GM18498 (cell line): ENCODE measurements around the gene SLC2A2.

Experiments
- ATAC-seq: cut with Tn5 transposase; IDR thresholded peaks from one replicate; pipeline ENCODE4 v1.9.1; 2021; ENCODE audit warnings: mild to moderate bottlenecking, moderate library complexity; ENCODE audit not compliant: unreplicated experiment

Gene SLC2A2

DNA sequence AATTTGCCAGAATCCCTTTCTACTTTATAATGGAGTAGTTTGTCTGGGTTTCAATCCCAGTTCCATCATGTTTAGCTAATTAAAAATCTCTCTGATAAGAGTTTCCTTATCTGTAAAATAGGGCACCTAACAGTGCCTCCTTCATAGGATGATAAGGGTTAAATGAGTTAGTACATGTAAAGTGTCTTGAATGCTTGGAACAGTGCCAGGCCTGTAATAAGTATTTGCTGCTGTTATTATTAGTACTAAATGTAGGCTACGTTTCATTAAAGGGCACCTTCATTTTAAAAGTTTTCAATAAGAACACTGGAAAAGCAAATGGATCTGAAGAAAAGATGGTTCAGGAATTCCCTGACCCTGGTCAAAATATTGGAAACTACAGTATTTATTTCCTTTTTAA is 11.8 kb upstream of the SLC2A2 start:
- no peak for ATAC-seq

DNA sequence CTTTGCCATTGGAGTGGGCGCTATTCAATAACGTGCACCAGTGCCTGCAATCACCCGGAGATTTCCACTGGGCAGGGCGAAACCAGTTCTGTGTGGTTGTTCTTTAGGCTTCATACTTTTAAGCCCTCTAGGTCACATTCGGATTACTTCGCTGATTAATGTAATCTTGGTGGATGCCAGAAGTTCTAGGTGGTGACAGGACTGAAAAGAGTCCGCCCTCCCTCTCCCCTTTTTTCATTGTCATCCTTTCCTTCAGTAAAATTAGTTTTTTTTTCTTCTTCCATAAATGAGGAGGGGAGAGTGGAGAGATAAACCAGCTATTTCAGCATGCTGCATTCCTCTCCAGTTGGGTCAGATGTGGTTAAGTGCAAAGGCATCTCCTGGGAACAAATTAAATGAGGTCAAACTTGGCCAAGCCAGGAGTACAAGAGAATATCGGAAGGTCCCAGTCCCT is 2.3 kb upstream of the SLC2A2 start:
- ATAC-seq: no peak

DNA sequence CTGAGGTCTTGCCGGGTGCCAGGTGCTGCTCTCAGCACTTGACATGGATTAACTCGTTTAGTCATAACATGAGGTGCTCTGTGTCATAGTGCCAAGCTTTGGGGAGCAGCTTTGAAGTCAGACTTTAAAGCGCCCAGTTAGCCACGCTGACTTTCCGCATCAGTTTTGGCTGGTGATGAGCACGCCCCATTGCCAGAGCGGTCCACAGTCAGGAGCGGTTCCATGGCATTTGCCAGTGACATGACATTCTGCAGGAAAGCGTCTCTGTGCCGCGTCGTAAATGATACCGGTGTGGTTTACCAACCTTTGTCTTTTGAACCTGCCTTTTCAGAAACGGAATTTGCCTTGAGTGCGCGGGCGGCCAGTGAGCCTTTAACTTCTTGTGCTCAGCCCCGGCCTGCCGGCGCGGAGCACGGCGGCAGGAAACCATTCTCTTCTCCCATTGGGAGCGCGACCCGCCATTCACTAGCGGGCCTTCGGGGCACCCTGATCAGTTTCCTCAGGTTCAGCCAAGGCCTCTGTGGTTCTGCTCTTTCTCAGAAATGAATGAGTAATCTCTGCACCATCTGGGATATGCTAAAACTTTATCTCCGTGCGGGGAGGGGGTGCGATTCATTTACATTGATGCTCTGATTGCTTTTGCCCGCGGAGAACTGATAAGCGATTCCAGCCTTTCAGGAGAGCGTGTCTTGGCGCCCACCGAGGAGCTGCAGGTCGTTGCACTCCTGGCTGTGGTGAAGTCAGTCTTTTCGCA is 1.7 kb upstream of the SLC2A2 start:
- no peak for ATAC-seq

DNA sequence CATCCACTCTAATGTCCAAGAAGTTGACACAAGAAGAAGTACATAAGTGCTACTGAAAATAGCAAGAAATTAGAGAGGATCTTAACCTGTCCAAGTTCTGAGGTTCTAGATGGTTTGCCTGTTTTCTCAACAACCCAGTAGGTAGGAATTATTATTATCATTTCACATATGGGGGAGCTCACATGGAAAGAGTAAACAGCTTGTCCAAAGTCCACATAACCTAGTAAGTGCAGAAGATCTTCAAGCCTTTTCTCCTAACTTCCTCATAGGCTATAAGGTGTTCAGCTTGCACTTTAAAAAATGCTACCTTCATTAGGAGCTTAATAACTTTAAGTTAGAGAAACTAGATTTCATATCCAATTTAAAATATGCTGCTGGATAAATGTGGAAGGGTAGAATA is 3.0 kb downstream of the SLC2A2 start:
- no peak for ATAC-seq

DNA sequence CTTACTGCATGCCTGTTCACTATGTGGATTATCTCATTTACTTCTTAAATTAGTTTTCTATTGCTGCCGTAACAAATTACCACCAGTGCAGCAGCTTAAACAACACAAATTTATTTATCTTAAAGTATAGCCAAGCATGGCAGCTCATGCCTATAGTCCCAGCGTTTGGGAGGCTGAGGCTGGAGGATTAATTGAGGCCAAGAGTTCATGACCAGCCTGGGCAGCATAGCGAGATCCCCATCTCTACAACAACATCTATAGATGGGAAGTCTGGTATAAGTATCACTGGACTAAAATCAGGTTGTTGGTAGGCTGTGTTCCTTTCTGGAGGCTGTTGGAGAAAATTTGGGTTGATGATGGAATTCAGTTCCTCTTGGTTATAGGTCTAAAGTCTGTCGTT is 5.1 kb downstream of the SLC2A2 start:
- ATAC-seq: no peak

DNA sequence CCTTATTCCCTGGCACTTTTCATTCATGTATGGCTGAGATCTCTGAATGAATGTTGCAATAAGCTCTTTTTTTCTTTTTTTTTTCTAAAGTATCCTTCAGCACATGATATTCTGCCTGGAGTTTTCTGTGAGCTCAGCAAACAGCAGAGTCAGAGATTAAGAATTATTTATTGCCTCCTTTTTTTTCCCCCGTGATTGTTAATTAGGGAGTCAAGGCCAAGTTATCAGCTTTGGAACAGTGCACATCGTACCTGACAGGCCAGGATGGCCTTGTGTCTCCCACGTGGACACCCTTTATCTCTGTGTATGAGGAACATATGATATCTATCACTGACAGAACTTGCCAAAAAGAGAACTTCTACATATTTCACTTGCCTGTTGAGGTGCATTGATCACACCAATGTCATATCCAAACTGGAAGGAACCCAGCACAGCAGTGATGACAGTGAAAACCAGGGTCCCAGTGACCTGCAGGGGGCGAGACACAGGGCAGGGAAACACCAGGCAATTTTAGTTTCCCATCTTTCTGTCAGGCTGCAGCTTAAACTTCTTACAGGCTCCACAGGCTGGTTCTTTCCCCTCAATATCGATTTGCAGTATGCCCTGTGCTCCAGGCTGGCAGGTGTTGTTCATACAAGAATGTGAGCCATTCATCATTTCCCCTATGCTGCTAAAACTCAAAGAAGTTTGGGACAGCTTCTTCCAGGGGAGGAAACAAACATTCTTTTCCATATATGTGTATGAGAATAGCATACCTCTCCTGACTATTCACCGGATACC is 8.2 kb downstream of the SLC2A2 start:
- ATAC-seq: no peak

DNA sequence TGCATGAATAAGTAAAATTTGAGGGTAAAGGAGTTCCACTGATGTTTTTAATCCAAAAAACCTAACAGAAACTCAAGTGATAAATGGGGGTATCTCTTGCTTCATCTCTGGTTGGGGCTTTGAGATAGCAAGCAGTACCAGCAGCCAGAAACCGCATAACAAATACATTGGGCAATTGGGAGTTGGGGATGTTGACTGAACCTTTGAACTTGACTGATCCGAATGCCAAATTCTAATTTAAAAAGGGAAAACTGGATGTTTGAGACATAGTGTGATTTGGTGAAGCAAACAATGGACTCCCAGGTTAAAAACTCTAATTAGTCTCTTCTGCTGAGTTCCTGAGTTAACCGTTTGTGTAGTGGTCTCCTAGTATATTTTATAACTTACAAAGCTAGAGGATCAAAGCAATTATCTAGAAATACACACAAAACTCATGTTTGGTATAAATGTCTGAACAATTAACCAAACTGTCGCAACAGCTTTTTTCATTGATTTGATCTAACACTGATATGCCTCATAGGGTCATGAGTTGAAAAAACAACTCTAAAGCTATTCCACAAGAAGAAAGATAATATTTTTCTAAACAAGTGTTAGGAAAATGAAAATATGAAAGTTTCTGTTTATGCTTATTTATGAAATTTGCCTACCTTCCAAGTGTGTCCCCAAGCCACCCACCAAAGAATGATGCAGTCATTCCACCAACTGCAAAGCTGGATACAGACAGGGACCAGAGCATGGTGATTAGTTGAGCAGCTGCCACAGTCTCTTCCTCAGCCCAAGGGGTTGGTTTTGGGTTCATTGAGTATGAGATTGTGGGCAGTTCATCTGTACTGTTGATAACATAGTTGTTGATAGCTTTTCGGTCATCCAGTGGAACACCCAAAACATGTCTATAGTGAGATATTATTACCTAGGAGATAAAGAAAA is 12.4 kb downstream of the SLC2A2 start:
- ATAC-seq: no peak

DNA sequence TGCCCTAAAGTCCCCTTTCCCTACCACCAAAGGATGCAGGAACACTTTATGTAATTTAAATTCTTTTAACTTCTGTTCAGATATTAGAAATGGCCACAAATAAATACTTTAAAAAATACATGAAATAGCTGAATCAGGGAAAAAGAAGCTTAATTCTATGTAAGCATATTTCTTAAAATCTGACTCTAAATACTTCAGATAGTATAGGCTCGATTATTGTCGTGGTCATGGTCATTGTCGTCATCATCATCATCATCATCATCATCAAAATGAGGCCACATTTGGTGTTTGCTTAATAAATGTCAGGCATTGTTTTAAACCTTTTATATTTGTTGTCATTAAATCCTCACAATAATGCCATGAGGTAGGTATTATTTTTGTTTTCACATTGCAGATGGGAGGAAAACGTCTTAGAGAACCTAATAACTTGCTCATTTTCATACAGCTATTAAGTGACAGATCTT is 14.6 kb downstream of the SLC2A2 start:
- ATAC-seq: no peak

DNA sequence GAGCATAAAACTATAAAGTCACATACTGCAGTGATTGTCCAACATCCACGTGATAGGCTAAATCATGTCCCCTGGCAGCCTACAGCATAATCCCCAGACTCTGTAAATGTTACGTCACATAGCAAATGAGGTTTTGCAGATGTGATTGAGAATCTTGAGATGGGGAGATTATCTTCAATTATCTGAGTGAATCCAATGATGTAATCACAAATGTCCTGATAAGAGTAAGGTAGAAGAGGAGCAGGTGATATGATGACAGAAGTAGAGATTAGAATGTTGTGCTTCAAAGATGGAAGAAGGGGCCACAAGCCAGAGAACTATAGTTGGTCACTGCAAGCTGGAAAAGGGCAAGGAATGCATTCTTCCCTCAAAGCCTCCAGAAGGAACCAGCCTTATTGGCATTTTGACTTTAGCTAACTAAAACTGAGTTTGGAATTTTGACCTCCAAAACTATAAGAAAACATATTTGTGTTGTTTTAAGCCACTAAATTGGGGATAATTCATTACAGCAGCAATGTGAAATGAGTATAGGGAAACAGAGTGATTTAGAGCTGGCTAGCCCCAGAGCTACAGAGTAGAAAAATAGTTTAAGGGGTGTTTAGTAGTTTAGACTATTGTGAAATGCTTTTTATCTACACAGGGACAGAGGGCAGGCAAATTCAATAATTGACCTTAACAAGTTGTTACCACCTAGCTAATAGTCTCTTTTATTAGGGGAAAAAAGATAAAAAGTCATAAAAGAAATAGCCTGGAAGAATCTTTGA is 15.2 kb downstream of the SLC2A2 start:
- no peak for ATAC-seq

DNA sequence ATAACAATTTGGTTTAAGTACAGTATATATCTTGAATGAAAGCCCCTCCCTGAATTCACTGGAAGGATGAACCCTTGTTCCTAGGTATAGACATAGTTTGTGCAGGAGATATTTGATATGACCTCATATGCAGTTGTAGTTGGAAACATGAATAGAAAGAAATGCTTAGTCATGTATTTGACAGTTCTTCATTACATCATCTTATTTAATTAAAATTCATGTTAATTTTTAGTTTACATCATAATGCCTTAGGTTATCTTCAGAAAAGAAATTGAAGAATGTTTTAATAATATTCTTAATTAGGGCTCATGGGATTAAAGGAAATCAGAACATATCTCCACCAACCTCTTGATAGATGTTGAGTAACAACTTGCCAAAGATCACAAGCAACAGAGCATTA is 19.2 kb downstream of the SLC2A2 start:
- no peak for ATAC-seq

DNA sequence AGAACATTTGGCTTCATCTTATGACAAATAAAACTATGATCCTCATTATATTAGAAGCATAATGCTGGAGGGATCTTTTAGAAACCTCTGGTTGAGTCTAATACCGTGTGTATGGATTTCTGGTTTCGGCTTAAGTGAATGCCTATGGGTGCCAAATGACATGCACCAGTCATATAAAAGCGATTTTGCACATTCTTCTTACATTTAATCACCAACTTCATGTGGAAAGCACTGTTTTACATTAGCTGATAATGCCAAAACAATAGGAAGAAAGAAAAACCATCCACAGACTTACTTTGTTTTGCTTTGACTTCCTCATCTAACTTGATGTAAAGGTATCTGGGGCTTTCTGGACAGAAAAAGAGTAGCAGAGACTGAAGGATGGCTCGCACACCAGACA is 20.9 kb downstream of the SLC2A2 start:
- ATAC-seq: no peak

DNA sequence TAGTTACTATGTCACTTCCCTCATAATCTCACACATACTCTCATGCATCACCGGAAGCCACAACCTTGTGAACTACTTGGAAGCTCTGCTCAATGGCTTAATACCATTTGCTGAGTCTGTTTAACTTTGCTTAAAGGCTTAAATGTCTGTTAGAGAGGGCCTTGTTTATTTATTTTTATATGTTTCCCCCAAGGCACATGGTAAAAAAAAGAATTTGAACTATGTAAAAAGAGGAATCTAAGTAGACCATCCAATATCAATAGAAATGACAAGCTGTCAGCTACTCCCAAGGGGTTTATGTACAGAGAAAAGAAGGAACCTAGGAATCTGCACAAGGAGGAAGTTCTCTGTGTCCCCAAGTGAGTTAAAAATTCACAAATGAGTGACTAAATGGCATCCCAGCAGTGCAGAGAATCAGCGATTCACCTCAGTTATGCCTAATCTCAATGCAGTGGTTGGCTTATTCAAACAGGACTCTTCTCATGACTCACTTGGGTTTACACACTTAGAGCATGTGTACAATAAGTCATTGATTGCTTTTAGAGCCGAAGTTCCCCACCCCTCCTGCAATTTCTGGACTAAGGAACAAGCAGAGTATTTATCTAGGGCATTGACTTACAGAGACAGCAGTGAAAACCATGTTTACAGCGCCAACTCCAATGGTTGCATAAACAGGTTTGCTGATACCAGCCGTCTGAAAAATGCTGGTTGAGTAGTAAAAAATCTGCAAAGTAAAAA is 24.4 kb downstream of the SLC2A2 start:
- ATAC-seq: no peak

DNA sequence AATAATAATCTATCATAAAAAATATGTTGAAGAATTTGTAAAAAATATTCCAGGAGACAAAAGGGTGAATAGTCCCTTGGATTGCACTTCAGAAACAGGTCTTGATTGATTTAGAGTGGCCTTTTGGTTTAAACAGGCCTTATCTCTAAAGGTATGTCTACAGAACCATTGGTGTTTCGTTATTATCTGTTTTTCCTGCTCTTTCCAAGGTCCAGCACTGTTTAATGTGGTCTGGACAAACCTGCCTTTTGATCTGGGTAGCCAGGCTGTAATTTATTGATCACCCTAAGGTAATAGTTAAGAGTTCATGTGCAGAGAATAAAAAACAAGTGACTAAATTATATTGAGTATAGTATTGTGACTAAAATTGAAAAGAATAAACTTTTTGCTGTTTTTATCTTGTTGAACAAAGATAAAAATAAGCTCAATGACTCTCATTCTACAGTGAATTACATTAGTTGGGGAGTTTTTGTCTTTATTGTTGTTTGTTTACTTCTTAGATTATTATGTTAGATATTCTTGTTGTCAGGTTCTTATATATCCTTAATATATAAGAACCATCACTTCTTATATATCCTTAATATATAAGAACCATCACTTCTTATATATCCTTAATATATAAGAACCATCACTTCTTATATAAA is 25.1 kb downstream of the SLC2A2 start:
- ATAC-seq: no peak

DNA sequence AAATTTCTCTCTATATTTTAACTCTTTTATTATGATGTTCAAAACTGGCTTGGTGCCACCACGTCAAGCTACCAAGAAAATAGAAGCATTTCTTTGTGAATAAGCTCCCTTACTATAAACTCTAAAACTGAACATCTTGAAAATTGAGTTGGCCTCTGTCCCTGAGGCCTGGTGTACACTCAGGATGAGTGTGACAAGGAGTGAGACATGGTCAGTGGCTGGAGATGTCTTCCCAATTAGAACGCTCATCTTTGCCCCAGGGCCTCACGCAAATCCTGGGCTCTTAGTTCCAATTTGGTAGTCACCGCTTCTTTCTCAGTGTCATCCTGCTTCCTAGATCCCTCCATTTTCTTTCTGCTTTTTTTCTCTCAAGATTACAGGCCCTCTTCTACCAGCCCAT is 26.2 kb downstream of the SLC2A2 start:
- no peak for ATAC-seq

DNA sequence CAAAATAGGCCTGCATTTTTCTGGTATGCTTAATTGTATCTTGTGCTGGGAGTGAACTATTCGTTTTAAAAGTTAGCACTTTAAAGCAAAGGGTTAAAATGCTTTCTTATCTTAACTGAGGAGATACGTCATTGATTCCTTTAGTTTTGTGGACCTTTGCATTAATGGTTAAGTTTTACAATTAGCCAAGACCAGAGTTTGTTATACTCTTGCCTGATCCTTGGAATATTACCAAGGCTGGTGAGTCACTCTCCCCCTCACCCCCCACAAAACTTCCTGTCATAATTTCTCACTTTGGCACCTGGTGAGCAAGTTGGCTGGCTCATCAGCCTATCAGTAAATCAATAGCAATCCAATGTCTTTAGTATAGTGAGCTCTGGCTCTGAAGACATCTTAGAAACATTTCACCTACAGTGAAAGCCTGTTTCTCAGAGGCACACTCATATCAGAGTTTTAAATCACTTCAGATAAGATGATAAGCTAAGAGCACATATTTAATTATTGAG is 26.7 kb downstream of the SLC2A2 start:
- ATAC-seq: no peak

DNA sequence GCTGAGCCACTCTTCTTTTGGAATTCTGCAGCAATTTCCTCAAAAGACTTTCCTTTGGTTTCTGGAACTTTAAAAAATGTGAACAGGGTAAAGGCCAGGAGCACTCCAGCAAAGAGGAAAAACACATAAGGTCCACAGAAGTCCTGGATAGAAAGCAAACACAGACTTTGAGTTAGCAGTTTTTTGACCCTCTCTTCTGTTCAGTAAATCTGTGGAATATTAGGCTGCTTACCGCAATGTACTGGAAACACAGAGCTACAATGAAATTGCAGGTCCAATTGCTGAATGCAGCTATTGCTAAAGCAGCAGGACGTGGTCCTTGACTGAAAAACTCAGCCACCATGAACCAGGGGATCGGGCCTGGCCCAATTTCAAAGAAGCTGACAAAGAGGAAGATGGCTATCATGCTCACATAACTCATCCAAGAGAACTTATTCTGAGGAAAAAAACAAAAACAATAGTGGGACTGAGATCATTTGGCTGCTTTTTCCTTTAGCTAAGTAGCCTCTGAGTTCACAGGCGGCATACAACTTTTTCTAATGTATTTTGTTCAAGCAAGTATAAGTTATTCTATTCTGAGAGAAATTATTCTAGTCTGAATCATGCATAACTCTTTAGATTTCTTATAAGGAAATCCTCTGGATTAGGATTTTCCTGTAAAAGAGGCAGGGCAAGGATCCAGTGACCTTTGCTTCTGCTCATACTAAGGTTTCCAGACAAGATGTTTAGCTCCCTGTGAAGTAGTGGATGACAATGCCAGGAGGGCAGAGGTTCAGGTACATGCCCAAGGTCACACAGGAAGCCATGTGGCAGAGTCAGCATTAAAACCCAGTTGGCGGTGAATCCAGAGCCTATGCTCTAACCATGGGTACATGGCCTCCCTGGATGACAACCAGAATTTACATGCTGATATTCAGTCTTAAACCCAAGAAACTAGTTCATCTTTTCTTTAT is 28.3 kb downstream of the SLC2A2 start:
- no peak for ATAC-seq

DNA sequence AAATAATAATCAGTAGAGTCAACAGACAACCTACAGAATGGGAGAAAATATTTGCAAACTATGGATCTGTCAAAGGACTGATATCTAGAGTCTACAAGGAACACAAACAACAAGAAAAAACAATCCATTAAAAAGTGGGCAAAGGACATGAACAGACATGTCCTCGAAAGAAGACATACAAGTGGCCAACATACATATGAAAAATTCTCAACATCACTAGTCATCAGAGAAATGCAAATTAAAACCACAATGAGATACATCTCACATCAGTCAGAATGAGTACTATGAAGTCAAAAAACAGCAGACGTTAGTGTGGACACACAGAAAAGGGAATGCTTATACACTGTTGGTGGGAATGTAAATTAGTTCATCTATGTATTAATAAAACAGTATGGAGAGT is 33.7 kb downstream of the SLC2A2 start:
- no peak for ATAC-seq

DNA sequence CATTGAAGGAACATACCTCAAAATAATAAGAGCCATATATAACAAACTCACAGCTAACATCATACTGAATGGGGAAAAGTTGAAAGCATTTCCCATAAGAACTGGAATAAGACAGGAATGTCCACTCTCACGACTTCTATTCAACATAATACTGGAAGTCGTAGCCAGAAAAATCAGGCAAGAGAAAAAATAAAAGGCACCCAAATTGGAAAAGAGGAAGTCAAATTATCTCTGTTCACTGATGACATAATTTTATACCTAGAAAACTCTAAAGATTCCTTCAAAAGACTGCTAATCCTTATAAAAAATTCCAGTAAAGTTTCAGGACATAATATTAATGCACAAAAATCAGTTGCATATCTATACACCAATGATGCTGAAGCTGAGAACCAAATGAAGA is 34.9 kb downstream of the SLC2A2 start:
- ATAC-seq: no peak
